ENCODE measurements around the gene CALML5.

Gene CALML5

GRCh38 chr10:5514226-5514850 lies 15.0 kb upstream of the CALML5 start:
- no peak for DNase-seq

DNA sequence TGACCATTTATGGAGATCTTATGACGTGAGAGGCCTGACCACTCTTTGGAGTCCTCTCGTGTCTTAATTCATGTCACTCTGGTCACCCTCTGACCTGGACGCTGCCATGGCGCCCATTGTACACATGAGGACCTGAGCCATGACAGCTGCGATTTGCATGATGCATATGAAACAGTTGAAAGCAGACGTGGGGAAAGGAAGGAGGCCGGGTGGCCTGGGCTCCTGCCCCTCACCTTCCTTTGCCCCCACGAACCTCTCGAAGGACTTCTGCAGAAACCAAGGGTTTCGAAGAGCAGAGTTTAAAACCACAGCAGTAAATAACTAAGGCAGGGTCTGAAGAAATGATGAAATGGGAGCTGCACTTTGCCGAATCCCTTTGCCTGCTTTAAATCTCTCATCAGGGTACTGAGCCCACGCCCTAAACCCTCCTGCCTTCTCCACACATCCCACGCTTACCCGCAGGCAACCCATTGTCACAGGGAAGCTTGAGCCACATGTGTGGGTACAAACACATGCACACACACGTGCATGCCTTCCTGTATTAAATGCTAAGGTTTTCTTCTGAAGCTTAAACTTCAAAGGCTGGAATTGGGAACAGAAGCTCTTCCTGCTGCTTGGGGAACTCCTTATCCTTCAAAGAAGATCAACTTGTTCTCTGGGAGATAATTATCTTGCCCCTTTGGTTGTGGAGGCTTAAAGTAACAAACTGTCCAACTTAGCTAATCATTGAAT lies 13.7 kb upstream of the CALML5 start:
- DNase-seq: no peak

- DNase-seq: no peak
Observed at GRCh38 chr10:5512331-5512730, 13.0 kb upstream of the CALML5 start.

- no peak for DNase-seq
Observed at GRCh38 chr10:5511885-5512280, 12.5 kb upstream of the CALML5 start.

- DNase-seq: no peak
Observed at GRCh38 chr10:5511231-5511884, 12.0 kb upstream of the CALML5 start.

DNA sequence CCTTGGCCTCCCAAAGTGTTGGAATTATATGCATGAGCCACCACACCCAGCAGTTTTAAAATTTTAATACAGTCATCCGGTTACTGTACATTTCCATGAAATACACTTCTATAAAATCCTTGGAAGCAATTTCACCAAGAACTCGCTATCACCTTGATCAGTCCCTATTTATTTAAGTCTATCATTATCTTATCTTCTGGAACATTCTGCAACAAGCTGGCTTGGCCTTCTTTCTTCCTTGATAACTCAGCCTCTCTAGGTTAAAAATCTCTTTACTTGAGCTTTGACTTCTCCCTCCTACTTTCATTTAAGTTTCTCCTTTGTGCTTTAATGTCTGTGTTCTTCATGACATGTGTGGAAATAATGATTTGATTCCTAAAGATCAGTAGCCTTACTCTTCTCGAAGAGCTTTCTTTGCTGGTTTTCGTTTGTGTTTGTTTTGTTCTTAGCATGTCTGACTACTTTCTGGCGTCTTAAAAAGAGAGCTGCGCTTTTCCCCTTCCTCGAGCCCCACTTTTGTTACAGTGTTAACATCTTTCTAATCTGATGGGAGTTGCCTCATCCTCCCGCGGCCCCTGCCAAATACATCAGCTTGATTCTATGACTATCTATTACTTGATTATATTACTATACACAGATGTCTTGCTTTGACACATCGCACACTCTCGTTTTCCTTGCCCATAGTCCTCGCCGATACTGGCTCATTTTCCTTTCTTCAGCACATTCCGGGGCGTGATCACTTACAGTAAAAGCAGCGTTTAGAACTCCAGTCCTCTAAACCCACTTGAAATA lies 11.1 kb upstream of the CALML5 start:
- DNase-seq: no peak

- no peak for DNase-seq
Observed at GRCh38 chr10:5509691-5510090, 10.3 kb upstream of the CALML5 start.

DNA sequence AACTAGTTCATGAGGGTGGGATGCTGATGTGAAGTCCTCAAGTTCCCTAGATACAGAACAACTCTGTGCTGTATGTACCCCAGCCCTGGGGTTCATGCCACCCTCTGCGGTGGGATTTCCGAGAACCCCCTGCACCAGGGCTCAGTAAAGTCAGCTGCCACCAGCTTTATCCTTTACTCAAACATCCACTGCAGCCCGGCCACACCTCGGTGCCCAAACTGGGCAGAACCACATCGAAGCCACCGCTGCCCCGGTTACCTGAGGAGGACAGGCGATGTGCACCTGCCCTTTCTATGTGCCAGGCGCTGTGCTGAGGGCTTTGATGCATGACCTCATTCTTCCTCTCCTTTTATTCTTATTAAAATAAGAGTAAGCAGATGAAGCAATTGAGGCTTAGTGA lies 9.9 kb upstream of the CALML5 start:
- no peak for DNase-seq

DNA sequence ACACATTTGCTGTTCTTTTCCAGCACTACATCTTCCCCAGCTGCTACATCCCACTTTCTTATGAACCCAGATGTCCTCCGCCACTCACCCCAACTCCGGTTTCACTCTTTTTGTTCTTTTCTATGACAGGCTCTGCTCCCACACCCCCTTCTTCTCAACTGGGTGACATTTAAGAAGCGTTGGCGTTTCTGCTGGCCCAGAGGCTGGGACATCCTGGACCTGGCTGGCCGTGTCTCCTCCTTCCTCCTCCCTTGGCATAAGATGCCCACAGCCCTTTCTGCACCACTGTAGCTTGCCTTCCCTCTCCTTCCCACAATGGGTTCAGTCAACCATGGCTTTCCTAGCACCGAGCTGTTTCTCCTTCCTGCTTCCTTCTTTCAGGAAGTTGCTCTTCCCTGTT lies 9.4 kb upstream of the CALML5 start:
- DNase-seq: no peak

GRCh38 chr10:5508161-5508604 lies 8.8 kb upstream of the CALML5 start:
- no peak for DNase-seq

DNA sequence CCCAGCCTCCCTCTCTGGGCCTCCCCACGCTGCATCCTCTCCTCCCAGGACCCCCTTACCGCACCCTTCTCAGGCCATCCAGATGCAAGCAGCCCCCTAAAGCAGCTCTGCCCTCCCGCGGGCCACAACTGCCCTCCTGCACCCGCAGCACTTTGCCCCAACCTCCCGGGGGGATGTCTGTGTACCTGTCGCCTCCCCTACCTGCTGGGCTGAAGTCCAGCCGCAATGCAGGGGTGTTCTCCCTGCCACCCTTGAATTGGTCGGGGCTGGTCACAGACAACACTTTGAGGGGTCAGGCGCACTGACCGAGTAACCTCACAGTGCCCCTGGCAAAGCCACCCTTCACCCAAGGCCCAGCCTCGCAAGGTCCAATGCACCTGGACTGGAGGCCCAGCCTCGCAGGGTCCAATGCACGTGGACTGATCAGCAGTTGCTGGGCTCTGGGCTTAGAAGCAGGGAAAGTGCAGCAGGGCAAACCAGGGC lies 8.3 kb upstream of the CALML5 start:
- no peak for DNase-seq

DNA sequence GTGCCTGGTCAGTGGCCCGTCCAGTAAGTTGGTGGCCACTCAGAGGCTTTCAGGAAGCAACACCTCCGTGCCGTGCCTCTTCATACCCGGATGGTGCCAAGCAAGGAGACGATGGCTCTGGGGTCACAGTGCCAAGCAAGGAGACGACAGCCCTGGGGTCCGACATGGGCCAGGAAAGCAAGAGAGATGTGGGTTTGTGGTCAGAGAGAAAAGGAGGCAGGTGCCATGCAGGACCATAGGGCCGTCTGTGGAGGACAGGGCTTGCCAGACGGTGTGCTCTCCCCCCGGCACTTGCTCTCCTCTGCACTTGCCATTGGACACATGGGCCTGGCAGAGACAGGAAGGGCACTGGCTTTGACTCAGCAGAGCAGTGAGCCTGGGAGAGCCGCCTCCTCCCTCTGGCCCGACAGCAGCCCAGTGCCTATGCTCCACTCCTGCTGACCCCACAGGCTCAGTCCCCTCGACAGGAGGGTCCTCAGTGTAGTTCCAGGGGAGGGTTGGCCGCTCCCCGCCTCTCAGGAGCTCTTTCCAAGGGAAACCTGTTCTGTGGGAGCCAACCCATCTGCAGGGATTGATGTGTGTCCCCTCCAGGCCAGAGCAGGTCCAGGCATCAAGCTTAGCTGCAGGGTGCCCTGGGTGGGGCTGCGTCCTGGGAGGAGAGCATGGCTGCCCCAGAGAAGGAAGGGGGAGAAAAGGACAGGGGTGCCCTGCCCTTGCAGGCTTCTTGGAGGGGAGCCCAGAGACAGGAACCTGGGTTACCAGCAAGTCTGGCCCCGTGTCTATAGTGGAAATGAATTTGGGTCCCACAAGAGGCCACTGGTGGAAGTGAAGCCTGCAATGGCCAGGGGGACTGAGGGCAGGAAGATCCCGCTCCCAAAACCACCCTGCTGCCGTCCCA lies 7.6 kb upstream of the CALML5 start:
- DNase-seq: no peak

GRCh38 chr10:5506246-5506645 lies 6.9 kb upstream of the CALML5 start:
- no peak for DNase-seq

DNA sequence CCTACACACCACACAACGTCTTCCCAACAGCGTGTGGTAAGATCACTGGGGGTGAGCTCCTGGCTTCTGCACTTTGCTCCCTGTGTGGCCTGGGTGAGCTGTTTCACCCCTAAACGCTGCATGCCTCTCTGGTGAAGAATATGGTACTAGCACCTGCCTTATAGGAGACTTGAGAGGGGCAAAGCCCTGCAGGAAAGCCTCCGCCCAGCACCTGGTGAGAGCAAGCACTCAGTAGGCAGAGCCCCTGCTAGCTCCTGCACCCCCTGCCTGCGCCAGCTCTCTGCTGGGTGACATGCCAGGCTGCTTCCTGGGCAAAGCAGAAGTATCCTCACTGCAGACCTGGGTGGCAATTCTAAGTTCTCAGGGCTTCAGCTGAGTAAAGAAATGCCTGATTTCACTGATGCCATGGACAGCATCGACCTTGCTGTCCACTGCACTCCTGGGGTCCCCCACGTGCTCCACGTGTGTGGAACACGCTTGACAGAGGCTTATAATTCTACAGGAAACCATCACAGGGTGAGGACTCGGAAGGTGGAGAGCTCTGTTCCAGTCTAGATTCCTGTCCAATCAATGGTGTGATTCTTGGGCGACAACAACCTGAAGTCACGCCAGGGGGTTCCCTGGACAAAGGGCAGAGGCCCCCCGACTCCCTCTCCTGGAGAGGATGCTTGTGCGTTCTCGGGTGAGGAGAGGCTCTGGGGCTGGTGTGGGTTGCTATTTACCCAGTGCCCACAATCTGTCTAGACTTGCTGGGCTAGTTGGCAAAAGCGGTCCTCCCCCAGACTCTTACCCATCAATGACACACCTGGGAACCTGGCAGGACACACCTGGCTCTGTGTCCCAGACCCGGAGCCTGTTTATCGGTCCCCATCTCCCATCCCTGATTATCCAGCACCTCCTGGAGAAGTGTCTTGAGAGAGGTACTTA lies 5.0 kb upstream of the CALML5 start:
- no peak for DNase-seq

DNA sequence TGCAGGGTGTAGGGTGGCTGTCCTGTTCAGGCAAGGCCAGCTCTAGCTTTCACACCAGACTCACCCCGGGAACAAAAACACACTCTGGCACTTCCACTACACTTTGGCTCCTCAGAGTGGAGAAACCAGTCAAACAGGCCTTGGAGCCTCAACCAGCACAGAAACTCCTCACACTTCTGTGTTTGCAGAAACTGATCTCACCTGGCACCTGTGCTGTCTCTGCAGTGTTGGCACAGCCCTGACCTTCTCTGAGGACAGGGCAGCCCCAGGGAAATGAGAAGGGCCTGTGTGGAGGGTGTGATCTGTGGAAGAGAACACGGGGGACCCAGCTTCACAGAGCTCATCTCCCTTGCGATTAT lies 4.1 kb upstream of the CALML5 start:
- DNase-seq: no peak

DNA sequence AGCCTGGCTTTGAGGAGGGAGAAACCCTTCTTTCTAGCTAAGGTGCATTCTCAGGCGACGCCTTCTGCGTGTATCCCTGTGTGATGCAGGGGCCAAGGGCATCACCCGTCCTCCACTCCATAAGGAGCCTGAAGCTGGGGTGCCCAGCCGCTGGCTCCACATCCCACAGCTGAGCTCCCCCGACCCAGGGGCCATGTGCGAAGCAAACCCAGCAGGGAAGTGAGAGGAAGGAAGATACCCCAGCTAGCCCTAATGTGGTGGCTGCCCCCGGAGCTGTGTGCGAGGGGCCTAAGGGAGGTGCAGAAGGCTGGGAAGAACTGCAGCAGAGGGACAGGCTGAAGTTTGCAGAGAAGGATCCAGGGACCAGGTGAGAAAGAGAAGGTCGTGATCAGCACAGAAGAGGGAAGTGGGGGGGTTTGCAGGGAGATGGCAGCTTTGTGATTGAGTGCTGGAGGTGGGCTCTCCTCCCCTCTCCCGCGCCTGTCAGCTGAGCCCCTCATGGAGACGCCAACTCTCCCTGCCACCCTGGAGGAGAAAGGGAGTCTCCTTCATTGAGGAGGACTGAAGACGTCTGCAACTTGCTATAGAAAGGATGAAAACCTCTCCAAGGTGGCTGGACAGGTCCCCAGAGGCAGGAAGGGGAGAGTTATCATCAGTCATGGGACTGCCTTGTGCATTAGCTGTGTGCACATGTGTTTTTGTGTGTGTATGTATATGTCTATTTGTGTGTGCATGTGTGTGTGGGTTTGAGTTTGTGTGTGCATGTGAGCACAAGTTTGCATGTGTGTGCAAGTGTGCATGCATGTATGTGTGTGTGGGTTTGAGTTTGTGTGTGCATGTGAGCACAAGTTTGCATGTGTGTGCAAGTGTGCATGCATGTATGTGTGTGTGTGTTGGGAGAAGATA lies 3.5 kb upstream of the CALML5 start:
- DNase-seq: no peak

DNA sequence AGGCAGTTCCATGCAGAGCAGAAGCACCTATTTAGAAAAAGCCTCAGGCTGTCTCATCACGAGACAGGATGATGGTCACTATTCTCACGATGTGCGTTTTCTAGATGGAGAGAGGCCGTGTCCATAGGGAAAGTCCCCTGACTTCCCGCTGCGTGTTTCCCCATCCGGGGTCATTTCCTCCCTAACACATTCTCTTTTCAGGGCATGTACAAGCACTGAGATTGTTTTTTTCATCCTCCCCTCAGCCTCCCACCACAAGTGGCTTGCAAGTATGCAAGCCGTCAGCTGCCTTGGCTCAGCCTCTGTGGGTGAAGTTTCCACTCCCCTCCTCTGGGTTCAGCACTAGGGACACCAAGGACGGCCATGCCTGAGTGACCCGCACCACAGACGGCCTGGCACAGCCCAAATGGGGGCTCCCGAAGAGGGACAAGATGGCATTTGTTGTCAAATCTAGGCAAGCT lies 2.7 kb upstream of the CALML5 start:
- no peak for DNase-seq

GRCh38 chr10:5500910-5501309 lies 1.5 kb upstream of the CALML5 start:
- no peak for DNase-seq

DNA sequence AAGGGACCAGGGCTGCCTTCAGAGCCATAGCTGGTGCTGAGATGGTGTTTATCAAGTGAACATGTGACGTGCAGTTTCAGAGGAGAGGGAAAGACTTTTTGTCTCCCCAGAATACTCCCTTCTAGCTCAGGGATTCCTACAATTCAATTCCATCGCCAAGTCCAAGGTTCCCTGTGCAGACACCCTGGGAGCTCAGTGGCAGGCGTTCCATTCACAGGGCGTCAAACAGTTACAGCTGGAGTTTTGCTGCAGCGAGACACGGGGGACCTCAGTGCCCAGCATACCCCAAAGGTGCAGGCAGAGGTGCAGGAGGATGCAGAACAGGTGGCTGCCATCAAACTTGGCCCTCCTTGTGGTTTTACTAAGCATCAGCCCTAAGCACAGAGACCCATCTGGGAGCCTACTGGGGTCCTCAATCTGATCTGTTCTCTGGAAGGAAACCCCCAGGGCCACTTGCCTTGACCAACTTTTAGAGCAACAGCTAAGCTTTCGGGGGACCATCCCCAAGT lies 846 bp upstream of the CALML5 start:
- no peak for DNase-seq
